Right lobe of liver (tissue), 6 donors: ENCODE data around the gene DRD4. TPM values are rescaled to one million over a fixed set of nuclear protein-coding genes. Genes with fewer than 3 reads are reported as not detected.
A peak's percentile ranks its signal among the peaks of the same experiment; 100 is the strongest.

Experiments
- ATAC-seq, 4 donors: fragments of 200-7000 bp; cut with Tn5 transposase; one replicate each; pipeline ENCODE4 v1.9.1; 2020; ENCODE audit warnings: mild to moderate bottlenecking in 4 of 4, moderate library complexity in 4 of 4
- DNase-seq, 3 donors: peaks; one replicate each; pipeline ENCODE4 v3.0.0-alpha.2; 2020
- H3K27ac ChIP-seq, 3 donors: fragments of 200-600 bp; one replicate each; pipeline ENCODE4 v1.8.0; 2022
- H3K27me3 ChIP-seq, 2 donors: fragments of 200-600 bp; one replicate each; pipeline ENCODE4 v1.8.0; 2022
- H3K36me3 ChIP-seq, 4 donors: fragments of 200-600 bp; sonication (generic) in 1 of 4; one replicate each; pipeline versions ENCODE4 v1.5.1 to v1.8.0; 2017 to 2022; ENCODE audit warnings: control low read depth in 1 of 4
- H3K4me1 ChIP-seq, 4 donors: fragments of 200-600 bp; sonication (generic) in 1 of 4; one replicate each; pipeline versions ENCODE4 v1.5.1 to v1.8.0; 2017 to 2022; ENCODE audit warnings: control low read depth in 1 of 4
- H3K4me3 ChIP-seq, 3 donors: fragments of 200-600 bp; one replicate each; pipeline ENCODE4 v1.8.0; 2022
- H3K9me3 ChIP-seq, 4 donors: fragments of 200-600 bp; sonication (generic) in 1 of 4; one replicate each; pipeline versions ENCODE4 v1.5.1 to v1.8.0; 2017 to 2022; ENCODE audit warnings: control low read depth in 1 of 4
- CTCF ChIP-seq, 4 donors: fragments of 200-600 bp in 3 of 4; fragments of 450-650 bp in 1 of 4; IDR thresholded peaks; one replicate each; pipeline versions ENCODE4 v1.5.1 to v1.8.0; 2016 to 2022; ENCODE audit warnings: antibody characterized with exemption in 4 of 4, mild to moderate bottlenecking in 2 of 4
- POLR2A ChIP-seq: fragments of 450-650 bp; IDR thresholded peaks from one replicate; pipeline ENCODE4 v1.6.1; 2017; ENCODE audit warnings: antibody characterized with exemption, mild to moderate bottlenecking
- WGBS: methylation state at CpG from one replicate; pipeline ENCODE4 v1.1.6; 2018; ENCODE audit warnings: low coverage, low lambda C conversion rate; ENCODE audit not compliant: insufficient coverage; ENCODE audit errors: missing lambda C conversion rate; 5-methylcytosine and 5-hydroxymethylcytosine counted together
- intact Hi-C, 2 donors: fragments of 100-400 bp; cut with DNase I; formaldehyde crosslinking; loops; one replicate each; pipeline versions ENCODE4 v1.11.2 to v1.14.1; 2022
- total RNA-seq, 6 experiments: library from RNA; depleted of rRNA in 2 of 6; stranded (reverse); fragments of >200 nt in 2 of 6; fragmentation: NEBNext Ultra II Directional in 3 of 6; extraction: Animal tissue kit (Norgen Biotek cat#: 25700) in 3 of 6; gene quantifications; one replicate each; pipeline versions ENCODE4 v1.1.0 to v1.2.4, GENCODE V29; 2016 to 2023
- donor health status: DM: no; HTN: yes; CAD: no.
- donor health status: DM: no; HTN: no; CAD: no.
- donor health status: DM: no; HTN: no; CAD: no.
- donor health status: DM: no; HTN: yes; CAD: no.
- donor health status: DM: no; HTN: yes; CAD: no.

The DRD4 gene
- total RNA-seq, 6 experiments from 2014 or later = 0.31 to 0.90 (median 0.41) TPM; not detected in 2

GRCh38 chr11:637593-638521, 788 bp downstream of the DRD4 start:
- WGBS = 45% methylated on average over 10 of the region's 55 CpGs
- Histone ChIP-seq H3K9me3 (no peaks in the 10 kb centered on the region), H3K27me3 (no peaks in the 10 kb centered on the region), H3K27ac (no peak overlapping the region), H3K4me3 (peak overlapping the region in 1 of 3 donors; percentile 1), H3K36me3 (no peaks in the 10 kb centered on the region), H3K4me1 (peaks cover 0 to 9% (median 0%) of the 10 kb centered on the region in 4 donors)
- no peak for TF ChIP-seq CTCF (IDR thresholded peaks at IDR 0.05)
- TF ChIP-seq POLR2A = no peak
- ATAC-seq (no peak), DNase-seq (peak in 1 of 3 donors; percentile 33)
- intact Hi-C loops = no loop called here

- no peak for DNase-seq
- no peak for ATAC-seq
- H3K4me3 ChIP-seq = no peak overlapping the region
- H3K27me3 ChIP-seq = no peaks in the 10 kb centered on the region
- no peaks in the 10 kb centered on the region for H3K9me3 ChIP-seq
- whole genome bisulfite sequencing = 68% methylated on average over 12 of the region's 28 CpGs
- H3K4me1 ChIP-seq = peaks cover 0 to 9% (median 0%) of the 10 kb centered on the region in 4 donors
- intact Hi-C loops = no loop called here
- H3K27ac ChIP-seq = no peak overlapping the region
- TF ChIP-seq CTCF (IDR thresholded peaks at IDR 0.05) (no peak), POLR2A (no peak)
- no peaks in the 10 kb centered on the region for H3K36me3 ChIP-seq
Observed at GRCh38 chr11:638631-639331, 1.7 kb downstream of the DRD4 start.

- WGBS = no CpG with 5 or more reads among the region's 80 CpGs
- H3K36me3 ChIP-seq = no peaks in the 10 kb centered on the region
- no peak for TF ChIP-seq CTCF (IDR thresholded peaks at IDR 0.05)
- no peak for TF ChIP-seq POLR2A
- H3K27ac ChIP-seq = no peak overlapping the region
- H3K4me1 ChIP-seq = peaks cover 0 to 9% (median 0%) of the 10 kb centered on the region in 4 donors
- ATAC-seq (no peak), DNase-seq (no peak)
- no peak overlapping the region for H3K4me3 ChIP-seq
- H3K9me3 ChIP-seq = no peaks in the 10 kb centered on the region
- no peaks in the 10 kb centered on the region for H3K27me3 ChIP-seq
- intact Hi-C loops = no loop called here
Observed at GRCh38 chr11:639332-639955, 2.4 kb downstream of the DRD4 start.

GRCh38 chr11:640021-640706, 3.1 kb downstream of the DRD4 start:
- Histone ChIP-seq H3K4me1 (peaks cover 0 to 9% (median 0%) of the 10 kb centered on the region in 4 donors), H3K4me3 (no peak overlapping the region), H3K36me3 (no peaks in the 10 kb centered on the region), H3K27me3 (no peaks in the 10 kb centered on the region), H3K9me3 (no peaks in the 10 kb centered on the region), H3K27ac (no peak overlapping the region)
- ATAC-seq (no peak), DNase-seq (no peak)
- intact Hi-C loops = no loop called here
- WGBS = 50% methylated on average over 3 of the region's 69 CpGs
- TF ChIP-seq CTCF (IDR thresholded peaks at IDR 0.05) (no peak), POLR2A (no peak)
